Left ventricle myocardium inferior (tissue), 1 donor: ENCODE results near the gene GOLGB1. TPM values are rescaled to one million over a fixed set of nuclear protein-coding genes. Genes with fewer than 3 reads are reported as not detected.

ENCODE experiments used
- DNase-seq: peaks from one replicate; pipeline ENCODE4 v3.0.0-alpha.2; 2020
- H3K27ac ChIP-seq: fragments of 200-600 bp; replicated peaks from 2 replicates; pipeline ENCODE4 v1.8.0; 2021
- H3K27me3 ChIP-seq: fragments of 200-600 bp; 2 replicates; pipeline ENCODE4 v1.8.0; 2021; ENCODE audit warnings: low read depth
- H3K36me3 ChIP-seq: fragments of 200-600 bp; 2 replicates; pipeline ENCODE4 v1.8.0; 2021
- H3K4me1 ChIP-seq: fragments of 200-600 bp; 2 replicates; pipeline ENCODE4 v1.8.0; 2021
- H3K4me3 ChIP-seq: fragments of 200-600 bp; 2 replicates; pipeline ENCODE4 v1.8.0; 2021; ENCODE audit warnings: mild to moderate bottlenecking, moderate library complexity
- H3K9me3 ChIP-seq: fragments of 200-600 bp; replicated peaks from 2 replicates; pipeline ENCODE4 v1.8.0; 2021
- CTCF ChIP-seq: fragments of 200-600 bp; IDR thresholded peaks from 2 replicates; pipeline ENCODE4 v1.8.0; 2021; ENCODE audit warnings: antibody characterized with exemption, mild to moderate bottlenecking, borderline replicate concordance
- intact Hi-C: fragments of 100-400 bp; cut with micrococcal nuclease; formaldehyde crosslinking; loops from one replicate; pipeline ENCODE4 v1.11.0; 2022
- total RNA-seq: library from RNA; stranded (reverse); fragmentation: NEBNext Ultra II Directional; extraction: Animal tissue kit (Norgen Biotek cat#: 25700); gene quantifications from one replicate; pipeline ENCODE4 v1.2.1, GENCODE V29; 2021
- donor health status: DM: no; HTN: yes; CAD: no; lungs with severe emphysema.

GOLGB1 gene
- total RNA-seq, 1 donor from 2014 or later: 56.1 TPM

- no peak for TF ChIP-seq CTCF
- DNase-seq: no peak
- intact Hi-C loops: no loop called here
- no peaks in the 10 kb centered on the region for H3K9me3 ChIP-seq
- H3K27ac ChIP-seq: no peak overlapping the region
- no peaks in the 10 kb centered on the region for H3K27me3 ChIP-seq
- peaks cover 41% of the 10 kb centered on the region for H3K4me1 ChIP-seq
- H3K36me3 ChIP-seq: peaks cover 7% of the 10 kb centered on the region
- H3K4me3 ChIP-seq: peak overlapping the region; percentile 58
Measured at GRCh38 chr3:121658716-121659435, 90.7 kb downstream of the GOLGB1 start.

- intact Hi-C loops: no loop called here
- no peak for DNase-seq
- no peak for TF ChIP-seq CTCF
- H3K27me3 ChIP-seq: no peaks in the 10 kb centered on the region
- no peak overlapping the region for H3K4me3 ChIP-seq
- H3K4me1 ChIP-seq: peaks cover 13% of the 10 kb centered on the region
- H3K9me3 ChIP-seq: peaks cover 12% of the 10 kb centered on the region
- no peak overlapping the region for H3K27ac ChIP-seq
- H3K36me3 ChIP-seq: no peaks in the 10 kb centered on the region
Measured at GRCh38 chr3:121654493-121655385, 94.8 kb downstream of the GOLGB1 start.

- Histone ChIP-seq H3K27me3 (no peaks in the 10 kb centered on the region), H3K4me1 (peaks cover 17% of the 10 kb centered on the region), H3K27ac (no peak overlapping the region), H3K4me3 (no peak overlapping the region), H3K36me3 (no peaks in the 10 kb centered on the region), H3K9me3 (peaks cover 18% of the 10 kb centered on the region)
- intact Hi-C loops: no loop called here
- no peak for DNase-seq
- TF ChIP-seq CTCF: no peak
Measured at GRCh38 chr3:121651684-121652083, 97.9 kb downstream of the GOLGB1 start.

- Histone ChIP-seq H3K9me3 (peaks cover 18% of the 10 kb centered on the region), H3K4me1 (peaks cover 17% of the 10 kb centered on the region), H3K27me3 (no peaks in the 10 kb centered on the region), H3K27ac (peak overlapping the region; percentile 84), H3K4me3 (no peak overlapping the region), H3K36me3 (no peaks in the 10 kb centered on the region)
- TF ChIP-seq CTCF: no peak
- intact Hi-C loops: no loop called here
- DNase-seq: no peak
Measured at GRCh38 chr3:121649645-121650044, 99.9 kb downstream of the GOLGB1 start.

- Histone ChIP-seq H3K9me3 (peaks cover 18% of the 10 kb centered on the region), H3K27ac (peak overlapping the region; percentile 84), H3K4me1 (peaks cover 17% of the 10 kb centered on the region), H3K36me3 (no peaks in the 10 kb centered on the region), H3K4me3 (no peak overlapping the region), H3K27me3 (no peaks in the 10 kb centered on the region)
- peak; percentile 50 for TF ChIP-seq CTCF
- intact Hi-C loops: no loop called here
- no peak for DNase-seq
Measured at GRCh38 chr3:121648219-121648958, 101.2 kb downstream of the GOLGB1 start.
